Nucleus accumbens (tissue), 56 donors: ENCODE measurements around the gene IL17D.

Source experiments
- DNase-seq, 56 donors: peaks; one replicate each; lab custom pipeline; 2025; lab: John Stamatoyannopoulos, UW

IL17D gene

DNA sequence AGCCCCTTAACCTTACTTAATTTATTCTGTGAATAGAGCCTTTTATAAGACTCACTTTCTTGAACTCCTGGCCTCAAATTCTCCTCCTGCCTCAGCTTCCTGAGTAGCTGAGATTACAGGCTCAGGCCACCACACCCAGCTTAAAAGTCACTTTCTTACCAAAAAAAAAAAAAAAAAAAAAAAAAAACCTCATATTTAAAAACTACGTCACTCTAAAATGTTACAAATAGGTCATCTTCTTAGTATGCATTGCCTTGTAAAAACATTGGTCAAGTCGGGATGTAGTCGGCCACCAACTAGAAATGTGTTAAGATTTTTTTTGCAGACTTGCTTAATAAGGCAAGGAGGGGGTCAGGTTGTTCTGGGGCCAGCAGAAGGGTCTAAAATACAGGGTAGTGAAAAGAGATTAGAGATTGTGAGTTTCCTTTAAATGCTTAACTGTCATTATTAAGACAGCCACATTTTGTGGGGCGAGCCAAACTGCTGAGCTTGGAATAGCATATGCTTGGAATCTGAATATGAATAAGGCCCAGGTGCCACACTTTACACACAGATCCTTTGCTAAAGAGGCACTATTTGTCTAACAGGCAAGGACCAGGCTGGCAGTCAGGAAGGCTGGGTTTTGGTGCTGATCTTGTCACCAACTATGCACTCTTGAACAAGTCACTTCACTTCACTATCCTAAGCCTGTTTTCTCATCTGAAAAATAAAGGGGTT lies 16.5 kb upstream of the IL17D start:
- DNase-seq: no peak

DNA sequence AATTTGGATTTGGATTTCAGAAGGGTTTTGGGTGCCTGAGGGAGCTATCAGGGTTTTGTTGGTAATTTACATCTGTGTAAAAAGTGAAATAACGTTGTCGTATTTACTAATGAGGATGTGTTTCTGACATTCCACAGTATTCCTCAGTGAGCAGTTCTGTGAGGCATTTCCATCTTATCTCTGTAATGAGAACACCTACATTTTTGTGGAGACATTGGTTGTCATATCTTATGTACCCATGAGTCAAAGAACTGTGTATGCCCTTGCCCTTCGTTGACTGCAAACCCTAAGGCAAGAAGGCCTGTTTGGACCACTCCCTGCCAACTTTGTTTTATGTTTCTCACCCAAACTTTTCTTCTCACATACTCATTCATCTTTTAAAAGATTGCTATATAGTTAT lies 14.2 kb upstream of the IL17D start:
- no peak for DNase-seq

DNA sequence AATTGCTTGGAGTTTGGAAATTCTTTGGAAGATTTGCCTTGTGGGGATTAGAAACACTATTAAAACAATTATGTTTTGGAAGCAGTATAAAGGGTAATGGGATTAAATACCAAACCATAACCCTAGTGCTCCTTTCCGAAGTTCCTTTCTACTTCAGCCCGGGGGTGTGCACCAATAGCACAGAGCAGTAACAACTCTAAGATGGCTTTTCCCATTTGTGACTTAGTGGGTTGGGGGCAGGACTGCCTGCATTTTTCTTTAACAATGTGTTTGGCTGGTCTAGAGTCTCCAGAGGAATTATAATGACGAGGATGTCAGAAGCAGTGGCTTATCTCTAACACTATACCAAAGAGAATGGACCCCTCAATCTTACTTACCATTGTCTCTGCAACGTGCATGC lies 11.9 kb upstream of the IL17D start:
- no peak for DNase-seq

DNA sequence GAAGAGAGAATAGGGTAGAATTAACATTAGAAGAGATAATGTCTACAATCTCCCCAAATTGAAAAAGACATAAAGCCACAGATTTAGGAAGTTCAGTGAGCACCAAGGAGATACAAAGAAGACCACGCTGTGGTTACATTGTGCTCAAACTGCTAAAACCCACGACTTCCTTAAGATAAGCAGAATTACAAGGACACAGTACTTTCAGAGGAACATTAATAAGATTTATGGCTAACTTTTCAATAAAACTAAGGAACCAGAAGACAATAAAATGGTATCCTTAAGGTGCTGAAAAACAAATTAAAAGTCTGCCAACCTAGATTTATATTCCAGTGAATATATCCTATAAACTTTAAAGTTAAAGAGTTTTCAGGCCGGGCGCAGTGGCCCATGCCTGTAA lies 7.4 kb upstream of the IL17D start:
- no peak for DNase-seq

DNA sequence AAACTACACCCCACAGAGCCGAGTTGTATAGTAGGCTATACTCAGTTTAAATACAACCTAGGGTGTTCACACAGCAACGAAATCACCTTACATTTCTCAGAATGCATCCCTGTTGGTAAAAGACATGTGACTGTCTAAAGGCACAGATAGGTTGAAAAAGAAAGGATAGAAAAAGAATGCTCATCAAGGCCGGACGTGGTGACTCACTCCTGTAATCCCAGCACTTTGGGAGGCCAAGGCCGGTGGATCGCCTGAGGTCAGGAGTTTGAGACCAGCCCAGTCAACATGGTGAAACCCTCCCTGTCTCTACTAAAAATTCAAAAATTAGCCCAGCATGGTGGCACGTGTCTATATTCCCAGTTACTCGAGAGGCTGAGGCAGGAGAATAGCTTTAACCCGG lies 3.8 kb upstream of the IL17D start:
- DNase-seq: no peak

DNA sequence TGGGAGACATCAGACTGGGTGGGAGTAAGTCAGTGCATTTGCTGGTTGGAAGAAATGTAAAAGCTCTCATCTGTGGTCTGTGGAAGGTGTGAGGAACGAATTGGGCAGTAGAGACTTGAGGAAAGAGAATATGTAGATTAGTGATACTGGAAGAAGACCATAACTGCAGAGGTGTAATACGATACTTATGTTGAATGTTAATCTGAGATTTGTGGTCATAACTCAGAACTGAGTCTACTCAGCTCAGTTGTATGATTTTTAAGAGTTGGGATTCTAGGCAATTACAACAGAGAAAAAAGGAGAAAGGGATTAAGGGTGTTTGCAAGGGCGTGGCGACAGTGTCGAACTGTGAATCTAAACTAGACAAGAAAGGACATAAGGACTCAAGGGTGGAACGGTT lies 3.2 kb upstream of the IL17D start:
- no peak for DNase-seq

DNA sequence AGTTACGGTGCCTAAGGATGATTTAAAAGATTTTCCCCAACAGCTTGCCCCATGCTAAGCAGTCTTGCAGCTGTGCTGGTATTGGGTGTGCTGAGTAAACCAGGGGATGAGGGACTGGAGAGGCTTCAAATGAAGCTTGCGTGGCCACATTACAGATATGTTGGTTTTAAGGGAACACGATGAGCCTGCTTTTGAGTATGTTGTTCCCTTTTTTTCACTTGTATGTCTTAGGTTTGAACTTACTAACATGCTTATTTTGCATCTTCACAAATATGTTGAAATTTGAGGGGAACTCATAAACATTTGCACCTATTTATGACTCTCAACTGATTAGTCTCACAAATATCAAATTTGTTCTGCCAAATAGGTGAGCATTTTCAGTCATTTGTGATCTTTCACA lies 2.0 kb upstream of the IL17D start:
- DNase-seq: no peak

DNA sequence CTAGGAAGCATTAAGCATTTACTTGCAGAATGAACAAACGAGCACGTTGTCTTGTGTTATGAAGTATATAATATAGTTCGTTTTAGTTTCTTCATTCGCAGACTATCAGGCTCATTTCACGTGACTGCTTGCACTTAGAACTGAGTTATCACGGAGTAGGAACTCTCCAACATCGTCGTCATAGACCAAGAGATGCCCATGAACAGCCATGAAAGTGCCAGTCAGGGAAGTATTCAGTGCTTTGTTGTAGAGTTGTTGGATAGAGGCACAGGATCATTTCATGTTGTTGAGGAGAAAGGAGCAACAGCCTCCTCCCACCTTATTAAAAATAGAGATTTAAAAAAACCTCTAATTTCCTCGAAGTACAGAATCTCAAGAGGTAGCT lies 977 bp upstream of the IL17D start:
- DNase-seq: peak in 1 of 56 donors; percentile 51

DNA sequence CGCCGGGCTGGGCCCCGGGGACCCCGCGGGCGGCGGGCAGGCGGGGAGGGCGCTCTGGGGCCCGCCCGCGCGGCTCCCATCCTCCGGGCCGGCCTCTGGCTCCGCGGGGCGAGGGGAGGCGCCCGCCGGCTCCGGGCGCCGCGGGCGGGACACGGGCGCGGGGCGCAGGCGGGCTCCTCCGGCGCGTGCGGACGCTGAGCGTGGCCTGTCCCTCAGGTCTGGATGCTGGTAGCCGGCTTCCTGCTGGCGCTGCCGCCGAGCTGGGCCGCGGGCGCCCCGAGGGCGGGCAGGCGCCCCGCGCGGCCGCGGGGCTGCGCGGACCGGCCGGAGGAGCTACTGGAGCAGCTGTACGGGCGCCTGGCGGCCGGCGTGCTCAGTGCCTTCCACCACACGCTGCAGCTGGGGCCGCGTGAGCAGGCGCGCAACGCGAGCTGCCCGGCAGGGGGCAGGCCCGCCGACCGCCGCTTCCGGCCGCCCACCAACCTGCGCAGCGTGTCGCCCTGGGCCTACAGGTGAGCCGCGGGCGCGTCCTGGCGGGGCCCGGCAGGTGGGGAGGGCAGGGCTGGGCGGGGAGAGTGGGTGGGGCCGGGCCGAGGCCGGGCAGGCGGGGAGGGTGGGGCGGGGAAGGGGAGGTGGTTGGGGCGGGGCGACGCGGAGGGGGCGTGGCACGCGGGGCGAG lies 420 bp downstream of the IL17D start:
- peak in 50 of 56 donors; percentile 22 to 86 (median 56) for DNase-seq

DNA sequence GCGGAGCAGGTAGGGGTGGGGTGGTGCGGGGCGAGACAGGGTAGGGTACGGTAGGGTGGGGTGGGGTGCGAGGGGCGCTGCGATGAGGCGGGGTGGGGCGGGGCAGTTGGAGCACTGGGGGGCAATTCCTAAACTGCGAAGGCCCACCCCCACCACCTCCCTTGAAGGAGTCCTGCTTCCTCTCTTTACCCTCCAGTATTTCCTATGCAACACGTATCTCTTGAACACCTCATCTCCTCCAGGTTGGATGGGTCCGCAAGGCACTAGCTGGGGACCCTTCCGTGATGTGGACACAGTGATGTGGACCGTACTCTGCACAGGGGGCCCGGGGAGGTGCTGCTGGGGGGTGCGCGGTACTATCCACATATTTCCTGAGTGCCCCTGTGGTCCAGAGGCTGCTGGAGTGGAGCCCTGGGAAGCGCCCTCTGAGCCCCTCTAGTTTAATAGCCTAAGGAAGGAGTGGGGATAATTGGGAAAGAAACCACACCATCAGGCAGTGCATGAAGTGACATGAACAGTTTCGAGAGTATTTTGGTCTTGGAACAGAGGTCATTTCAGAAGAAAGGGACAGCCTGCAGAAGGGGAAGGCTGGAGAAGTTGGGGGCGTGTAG lies 1.1 kb downstream of the IL17D start:
- no peak for DNase-seq

DNA sequence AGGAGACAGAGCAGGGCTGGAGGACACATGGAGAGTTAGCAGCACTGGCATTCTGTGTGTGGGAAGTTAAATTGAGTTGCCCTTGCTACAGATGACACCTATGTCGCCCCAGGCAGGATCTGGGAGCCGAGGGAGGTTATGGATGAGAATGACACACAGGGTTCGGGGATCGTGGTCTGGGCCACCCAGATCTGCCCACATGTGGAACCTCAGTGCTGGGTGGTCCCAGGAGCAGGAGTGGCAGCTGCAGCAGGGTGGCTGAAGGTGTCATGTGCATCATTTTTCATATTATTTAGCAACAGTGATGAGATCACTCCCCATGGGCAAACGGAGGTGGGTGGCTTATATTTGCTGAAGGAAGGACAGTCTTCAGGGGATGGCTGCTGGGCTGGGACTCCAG lies 3.2 kb downstream of the IL17D start:
- no peak for DNase-seq

DNA sequence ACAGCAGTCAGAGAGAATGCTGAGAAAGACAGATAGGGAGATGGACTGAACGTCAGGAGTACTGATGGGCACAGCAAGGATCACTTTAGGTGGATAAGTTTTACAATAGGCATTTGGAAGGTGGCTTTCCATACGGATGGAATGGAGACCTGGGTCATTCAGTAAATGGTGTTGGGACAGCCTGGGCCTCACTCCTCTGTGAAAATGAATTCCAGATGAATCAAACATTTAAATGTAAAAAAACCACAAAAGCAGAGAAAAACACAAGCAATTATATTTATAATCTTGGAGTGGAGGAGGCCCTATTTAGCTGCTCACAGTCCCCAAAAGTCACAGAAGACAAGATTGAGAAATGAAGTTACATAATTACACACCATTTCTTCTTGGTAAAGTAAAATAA lies 4.7 kb downstream of the IL17D start:
- DNase-seq: no peak

DNA sequence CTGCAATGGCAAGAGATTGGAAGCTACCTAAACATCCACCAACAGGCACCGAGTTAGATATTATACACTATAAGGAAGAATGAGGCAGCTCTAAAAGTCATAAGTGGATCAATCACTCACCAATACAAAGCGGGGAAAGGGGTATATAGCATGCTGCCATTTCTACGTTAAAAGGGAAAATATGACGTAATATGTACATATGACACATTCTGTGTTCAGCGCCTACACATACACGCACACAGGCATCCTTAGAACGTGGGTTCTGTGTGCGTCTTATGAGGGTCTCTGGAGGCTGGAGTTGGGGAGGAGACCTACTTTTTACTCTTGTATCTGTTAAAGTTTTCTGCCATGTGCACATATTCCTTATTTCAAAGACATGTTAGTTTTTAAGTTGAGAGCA lies 5.9 kb downstream of the IL17D start:
- no peak for DNase-seq

DNA sequence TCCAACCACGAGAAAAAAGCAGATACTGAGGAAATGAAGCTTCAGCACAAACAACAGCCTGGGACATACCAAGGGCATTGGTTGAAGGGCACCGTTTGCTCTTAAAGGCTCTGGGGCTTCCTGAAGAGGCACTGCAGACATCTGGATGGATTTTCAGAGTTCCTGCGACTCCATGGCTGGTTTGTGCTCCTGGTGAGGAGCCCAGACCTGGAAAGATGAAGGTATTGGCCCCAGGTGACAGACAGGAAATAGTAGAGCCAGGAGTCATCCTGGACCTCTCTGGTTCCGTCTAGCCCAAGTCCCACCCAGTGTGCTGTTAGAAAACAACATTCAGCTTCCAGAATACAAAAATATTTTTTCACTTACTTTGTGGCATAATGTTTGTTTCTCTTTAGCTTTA lies 6.3 kb downstream of the IL17D start:
- no peak for DNase-seq

DNA sequence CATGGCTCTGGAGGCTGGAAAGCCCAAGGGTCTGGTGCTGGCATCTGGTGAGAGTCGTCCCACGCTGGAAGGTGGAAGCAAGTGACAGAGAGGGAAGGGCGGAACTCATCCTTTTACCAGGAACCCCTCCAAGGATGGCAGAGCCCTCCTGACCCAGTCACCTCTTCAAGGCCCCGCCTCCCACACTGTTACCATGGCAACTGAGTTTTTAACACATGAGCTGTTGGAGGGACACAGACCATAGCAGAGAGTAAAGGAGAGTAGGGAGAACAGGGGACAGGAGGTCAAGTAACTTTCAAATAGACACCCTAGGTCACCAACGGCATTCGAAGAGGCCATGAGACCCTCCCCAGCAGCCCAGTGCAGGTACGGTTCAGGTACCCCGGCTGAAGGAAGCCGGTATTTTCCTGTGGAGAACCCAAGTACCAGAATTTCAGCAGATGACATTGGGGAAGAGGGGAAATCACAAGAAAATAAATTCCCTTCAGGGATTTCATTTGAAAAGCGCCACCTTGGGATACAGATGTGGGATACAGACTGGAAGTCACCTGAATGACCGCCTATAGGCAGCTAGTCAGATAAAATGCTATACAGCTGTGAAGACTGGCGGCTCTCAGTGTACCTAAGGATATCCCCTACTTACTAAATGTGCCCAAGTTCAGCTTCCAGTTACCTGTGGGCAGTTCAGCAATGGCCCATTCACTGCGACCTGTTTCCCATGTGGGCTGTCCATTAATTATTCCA lies 8.0 kb downstream of the IL17D start:
- no peak for DNase-seq

DNA sequence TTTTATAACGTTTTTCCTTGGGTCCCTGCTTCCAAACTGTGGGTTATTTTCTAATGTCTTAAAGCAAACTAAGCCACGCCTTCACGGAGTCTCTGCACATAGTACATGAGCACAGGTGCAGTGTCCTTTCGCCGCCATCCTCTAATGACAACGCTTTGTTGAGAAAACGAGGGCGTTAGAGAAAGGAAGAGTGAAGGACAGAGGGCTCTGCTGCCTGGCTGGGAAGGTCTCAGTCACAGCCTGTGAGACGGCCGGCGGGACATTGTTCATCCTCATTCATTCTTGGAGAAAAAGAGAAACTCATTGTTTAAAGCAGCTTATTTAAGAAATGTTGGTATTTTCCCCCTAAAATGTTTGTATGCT lies 9.5 kb downstream of the IL17D start:
- peak in 2 of 56 donors; percentile 8 to 11 for DNase-seq

DNA sequence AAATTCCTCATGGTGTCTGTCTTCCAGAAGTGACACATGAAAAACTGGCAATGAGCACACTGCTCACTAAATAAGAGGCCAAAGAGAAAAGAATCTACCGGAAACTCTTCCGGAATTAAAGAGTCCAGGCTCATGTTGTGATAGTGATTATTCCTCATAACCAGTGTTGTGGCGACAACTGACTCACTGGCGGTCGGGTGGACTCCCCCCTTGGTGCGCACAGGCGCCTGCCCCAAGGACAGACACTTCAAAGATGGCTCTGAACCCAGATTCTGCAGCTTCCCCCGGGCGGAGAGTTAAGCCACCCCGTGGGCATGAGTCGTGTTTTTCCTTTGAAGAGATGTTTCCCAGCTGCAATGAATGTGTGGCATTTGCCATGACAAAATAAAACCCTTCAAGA lies 10.3 kb downstream of the IL17D start:
- peak in 15 of 56 donors; percentile 9 to 68 (median 25) for DNase-seq

DNA sequence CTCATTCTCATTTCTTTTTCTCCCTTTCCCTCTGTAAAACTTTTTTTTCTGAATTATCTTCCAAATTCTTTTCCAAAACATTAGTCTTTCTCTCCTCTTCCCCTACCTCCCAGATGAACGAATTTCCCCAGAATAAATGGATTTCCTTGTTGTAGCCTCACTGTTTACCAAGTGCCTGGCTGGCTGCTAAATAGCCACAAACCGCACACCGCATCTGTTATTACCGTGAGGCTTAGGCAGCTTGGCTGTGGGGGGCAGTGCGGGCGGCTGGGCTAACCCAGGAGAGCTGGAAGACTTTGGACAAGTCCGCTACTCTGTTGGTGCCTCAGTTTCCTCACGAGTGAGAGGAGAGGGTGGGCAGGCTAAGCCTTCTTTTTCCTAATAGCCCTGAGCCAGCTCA lies 10.7 kb downstream of the IL17D start:
- DNase-seq: peak in 4 of 56 donors; percentile 8 to 43 (median 26)

DNA sequence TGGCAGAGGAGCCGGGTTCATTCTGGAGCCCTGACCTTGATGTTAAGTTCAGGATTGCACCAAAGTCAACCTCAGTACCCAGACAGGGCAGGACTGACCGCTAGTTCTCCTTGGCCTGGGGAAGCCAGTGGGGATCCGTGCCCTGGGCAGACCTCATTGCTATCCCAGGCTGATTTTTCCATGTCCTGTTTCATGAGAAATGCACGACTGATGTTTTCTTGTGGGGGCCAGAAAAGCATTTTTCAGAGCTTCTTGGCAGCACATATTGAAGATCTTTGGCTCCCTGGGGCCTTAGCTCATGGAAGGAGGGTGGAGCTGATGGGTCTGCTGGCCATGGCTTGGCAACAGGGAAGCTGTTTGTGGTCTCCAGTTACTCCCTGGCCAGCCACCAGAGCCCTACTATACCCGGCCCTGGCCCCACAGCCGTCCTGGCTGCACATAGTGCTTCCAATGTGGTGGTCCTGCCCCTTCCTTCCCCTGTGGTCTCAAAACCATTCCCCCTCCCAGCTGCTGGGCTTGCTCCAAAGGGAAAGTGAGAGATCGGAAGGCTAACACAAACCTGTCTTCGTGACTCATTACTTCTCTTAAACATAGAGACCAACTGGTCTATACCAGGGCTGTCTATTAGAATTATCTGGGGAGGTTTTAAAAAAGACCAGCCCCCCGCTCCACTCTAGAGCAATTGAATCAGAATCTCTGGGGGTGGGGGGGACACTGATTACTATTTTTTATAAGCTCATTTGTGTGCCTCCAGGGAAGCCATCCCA lies 11.2 kb downstream of the IL17D start:
- DNase-seq: peak in 6 of 56 donors; percentile 18 to 36 (median 32)

DNA sequence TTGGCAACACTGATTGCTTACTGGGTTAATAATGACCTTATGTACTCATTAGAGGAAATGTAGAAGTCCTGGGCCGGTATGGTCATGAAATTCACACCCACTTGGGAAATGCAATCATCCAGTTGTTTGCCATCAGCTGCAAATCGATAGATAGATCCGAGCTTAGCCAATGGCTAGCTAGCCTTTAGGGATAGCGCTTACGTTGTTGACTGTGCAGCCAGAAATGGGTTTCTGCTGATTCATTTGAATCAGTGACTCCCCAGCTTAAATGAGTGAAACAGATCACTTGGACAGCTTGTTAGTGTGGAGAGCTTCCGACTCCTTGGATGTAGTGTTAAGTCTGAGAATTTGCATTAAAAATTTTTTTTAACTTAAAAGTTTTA lies 11.8 kb downstream of the IL17D start:
- DNase-seq: no peak

DNA sequence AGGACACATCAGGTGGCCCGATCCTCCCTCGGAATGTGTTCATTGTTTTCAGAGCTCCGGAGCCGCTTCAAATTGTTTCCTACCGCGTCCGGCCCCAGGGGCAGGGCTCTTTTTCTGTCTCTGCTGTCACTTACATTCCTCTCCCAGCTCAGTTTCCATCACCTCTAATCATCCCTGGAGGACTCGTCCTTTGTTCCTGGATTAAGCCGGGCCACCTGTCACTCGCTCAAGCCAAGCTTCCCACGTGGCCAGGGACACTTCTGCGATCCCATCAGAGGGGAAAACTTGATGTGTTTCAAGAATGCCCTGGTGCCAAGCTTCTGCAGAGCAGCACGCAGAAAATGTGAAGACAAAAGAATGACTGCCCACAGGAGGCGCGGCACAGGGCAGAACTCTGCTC lies 13.5 kb downstream of the IL17D start:
- no peak for DNase-seq
